OCI-LY7 (cell line): ENCODE measurements around the gene SPIRE2. TPM values are rescaled to one million over a fixed set of nuclear protein-coding genes. Genes with fewer than 3 reads are reported as not detected.

ENCODE experiments used
- BruUV-seq: library from RNA; stranded (reverse); fragments of 400-500 nt; replicated peaks from 2 replicates; lab custom pipeline; 2021; lab: Mats Ljungman, UMichigan
- CTCF ChIA-PET: fragments of 300-600 bp; sonication (Branson Sonifier 250); formaldehyde crosslinking; loops from one replicate; lab custom pipeline; 2022; ENCODE audit warnings: antibody characterized with exemption; ENCODE audit not compliant: unreplicated experiment; lab: Charles Lee
- POLR2A ChIA-PET: fragments of 300-600 bp; sonication (Branson Sonifier 250); formaldehyde crosslinking; loops from one replicate; lab custom pipeline; 2022; ENCODE audit warnings: antibody characterized with exemption; lab: Charles Lee
- DNase-seq: peaks from one replicate; pipeline ENCODE4 v3.0.0-alpha.2; 2015; ENCODE audit warnings: low spot score
- H2AFZ ChIP-seq: fragments of 200-600 bp; sonication (generic), shearing (Covaris generic); 2 replicates; pipeline ENCODE4 v1.6.1; 2014; ENCODE audit warnings: mild to moderate bottlenecking, antibody characterized with exemption, low read length, moderate library complexity
- H3K27ac ChIP-seq: fragments of 200-600 bp; sonication (generic); 2 replicates; pipeline ENCODE4 v1.5.1; 2014; ENCODE audit warnings: mixed run types, low read depth, mild to moderate bottlenecking, moderate library complexity, low read length, inconsistent platforms; ENCODE audit not compliant: poor library complexity, severe bottlenecking
- H3K36me3 ChIP-seq: fragments of 200-600 bp; sonication (generic); 2 replicates; pipeline ENCODE4 v1.6.1; 2014; ENCODE audit warnings: mild to moderate bottlenecking, antibody characterized with exemption, low read length, moderate library complexity, mixed read lengths; ENCODE audit not compliant: insufficient read depth
- H3K4me1 ChIP-seq: fragments of 200-600 bp; sonication (generic); 2 replicates; pipeline ENCODE4 v1.5.1; 2014; ENCODE audit warnings: mild to moderate bottlenecking, low read length; ENCODE audit not compliant: insufficient read depth, poor library complexity, severe bottlenecking
- H3K4me2 ChIP-seq: fragments of 200-600 bp; sonication (generic); 2 replicates; pipeline ENCODE4 v1.6.1; 2014; ENCODE audit warnings: mild to moderate bottlenecking, low read length
- H3K4me3 ChIP-seq: fragments of 200-600 bp; sonication (generic); 2 replicates; pipeline ENCODE4 v1.5.1; 2014; ENCODE audit warnings: mild to moderate bottlenecking, low read depth, low read length; ENCODE audit not compliant: poor library complexity, severe bottlenecking
- H3K79me2 ChIP-seq: fragments of 200-600 bp; sonication (generic); 2 replicates; pipeline ENCODE4 v1.6.1; 2016; ENCODE audit warnings: low read depth, mild to moderate bottlenecking, low read length, moderate library complexity, mixed read lengths; ENCODE audit not compliant: insufficient read depth
- H3K9me2 ChIP-seq: fragments of 200-600 bp; sonication (generic); 2 replicates; pipeline ENCODE4 v1.6.1; 2016; ENCODE audit warnings: mild to moderate bottlenecking, low read length, mixed read lengths; ENCODE audit not compliant: insufficient read depth
- H3K9me3 ChIP-seq: fragments of 200-600 bp; sonication (generic); 2 replicates; pipeline ENCODE4 v1.6.1; 2014; ENCODE audit warnings: mild to moderate bottlenecking, mixed run types, low read length, mixed read lengths
- H4K20me1 ChIP-seq: fragments of 200-600 bp; sonication (generic); 2 replicates; pipeline ENCODE4 v1.6.1; 2014; ENCODE audit warnings: mild to moderate bottlenecking, antibody characterized with exemption, low read length, moderate library complexity, mixed read lengths; ENCODE audit not compliant: insufficient read depth
- CTCF ChIP-seq: fragments of 200-600 bp; sonication (generic); conservative IDR thresholded peaks from 2 replicates; pipeline ENCODE4 v1.5.1; 2014; ENCODE audit warnings: mild to moderate bottlenecking, antibody characterized with exemption, low read length, moderate library complexity, mixed read lengths
- EZH2phosphoT487 ChIP-seq: fragments of 200-600 bp; sonication (generic); IDR thresholded peaks from 2 replicates; pipeline ENCODE4 v1.6.1; 2018; ENCODE audit warnings: low read depth, borderline replicate concordance, mild to moderate bottlenecking, mixed run types, antibody characterized with exemption, low read length, moderate library complexity, mixed read lengths
- intact Hi-C: fragments of 100-400 bp; cut with micrococcal nuclease; formaldehyde crosslinking; loops from one replicate; pipeline ENCODE4 v1.10.0; 2022; ENCODE audit not compliant: unreplicated experiment
- total RNA-seq, 2 experiments: library from RNA; depleted of rRNA in 1 of 2; stranded (reverse); fragments of >200 nt in 1 of 2; shearing (Covaris generic) in 1 of 2; gene quantifications; 2 replicates each; pipeline ENCODE4 v1.2.3, GENCODE V29; 2014 to 2022

Gene SPIRE2
- total RNA-seq, 2 experiments from 2014 or later = 7.1 to 48.5 TPM

- CTCF ChIA-PET = no interaction called here
Measured at GRCh38 chr16:89915303-89916232, 87.3 kb downstream of the SPIRE2 start.

GRCh38 chr16:89917773-89918452 is 89.6 kb downstream of the SPIRE2 start:
- peaks cover 25% of the 10 kb centered on the region for H3K36me3 ChIP-seq
- peak overlapping the region; percentile 58 for H3K4me3 ChIP-seq
- intact Hi-C loops = loop anchor here (2.0 to 10.0 kb wide), 3 partner anchors 103 to 217 kb away; partner anchors contain the start of genes FANCA, SPATA2L, VPS9D1 and ZNF276
- no peaks in the 10 kb centered on the region for H3K79me2 ChIP-seq
- H3K27ac ChIP-seq = peak overlapping the region; percentile 90
- no peaks in the 10 kb centered on the region for H4K20me1 ChIP-seq
- H3K9me3 ChIP-seq = no peaks in the 10 kb centered on the region
- peak overlapping the region; percentile 42; the same call in 1 of the 2 replicates for H2AFZ ChIP-seq
- ChIA-PET POLR2A (interaction anchor here (0.7 to 1.3 kb wide), 5 partner anchors 45 to 349 kb away, joined by 3 to 6 read pairs (median 3); partner anchors contain the start of gene TCF25), CTCF (interaction anchor here (0.6 kb wide), 1 partner anchor 111 kb away, joined by 4 read pairs; no protein-coding TSS in a partner anchor)
- no TSS peak for BruUV-seq
- H3K9me2 ChIP-seq = no peaks in the 10 kb centered on the region
- H3K4me1 ChIP-seq = peaks cover 52% of the 10 kb centered on the region
- TF ChIP-seq EZH2phosphoT487 (no peak), CTCF (no peak)
- peak overlapping the region; percentile 84 for H3K4me2 ChIP-seq
- peak; percentile 96 for DNase-seq

More at GRCh38 chr16:89915303-89916232, 87.3 kb downstream of the SPIRE2 start:
- no peak for TF ChIP-seq EZH2phosphoT487
- BruUV-seq = no TSS peak
- H3K9me3 ChIP-seq = no peaks in the 10 kb centered on the region
- peaks cover 35% of the 10 kb centered on the region for H3K4me1 ChIP-seq
- H3K4me3 ChIP-seq = no peak overlapping the region
- H3K36me3 ChIP-seq = peaks cover 49% of the 10 kb centered on the region
- no peaks in the 10 kb centered on the region for H4K20me1 ChIP-seq
- no peak overlapping the region for H3K4me2 ChIP-seq
- H3K9me2 ChIP-seq = no peaks in the 10 kb centered on the region
- no peak overlapping the region for H3K27ac ChIP-seq
- no peak for DNase-seq
- POLR2A ChIA-PET = interaction anchor here (0.6 kb wide), 1 partner anchor 58 kb away, joined by 3 read pairs; no protein-coding TSS in a partner anchor
- intact Hi-C loops = loop anchor here (5.0 to 10.0 kb wide), 2 partner anchors 101 to 193 kb away; partner anchors contain the start of genes FANCA, VPS9D1 and ZNF276
- no peaks in the 10 kb centered on the region for H3K79me2 ChIP-seq
- no peak overlapping the region for H2AFZ ChIP-seq
